GM21529 (cell line): Measurements from ENCODE around the gene GALNT17.
"Not testable (repeated sequence)": the region's sequence is repeated elsewhere in the genome, so short reads cannot be mapped to it uniquely, and the experiment has no call there.

Experiments used
- ATAC-seq: cut with Tn5 transposase; IDR thresholded peaks from one replicate; pipeline ENCODE4 v1.9.1; 2021; ENCODE audit not compliant: unreplicated experiment

Gene GALNT17

GRCh38 chr7:71612911-71613310, 481.0 kb downstream of the GALNT17 start:
- no peak for ATAC-seq

- ATAC-seq = no peak
Measured at GRCh38 chr7:71613313-71613712, 481.4 kb downstream of the GALNT17 start.

- no peak for ATAC-seq
Measured at GRCh38 chr7:71615017-71615416, 483.1 kb downstream of the GALNT17 start.

- ATAC-seq = no peak
Measured at GRCh38 chr7:71616217-71616616, 484.3 kb downstream of the GALNT17 start.

GRCh38 chr7:71618278-71618677, 486.3 kb downstream of the GALNT17 start:
- no peak for ATAC-seq

- no peak for ATAC-seq
Measured at GRCh38 chr7:71625545-71625944, 493.6 kb downstream of the GALNT17 start.

- no peak for ATAC-seq
Measured at GRCh38 chr7:71626206-71626605, 494.3 kb downstream of the GALNT17 start.

- ATAC-seq = no peak
Measured at GRCh38 chr7:71627651-71628050, 495.7 kb downstream of the GALNT17 start.

GRCh38 chr7:71630516-71630915, 498.6 kb downstream of the GALNT17 start:
- no peak for ATAC-seq

GRCh38 chr7:71633551-71634008, 501.6 kb downstream of the GALNT17 start:
- ATAC-seq = no peak

GRCh38 chr7:71635849-71636248, 503.9 kb downstream of the GALNT17 start:
- not testable (repeated sequence) for ATAC-seq

- no peak for ATAC-seq
Measured at GRCh38 chr7:71636329-71636728, 504.4 kb downstream of the GALNT17 start.

GRCh38 chr7:71637578-71637977, 505.6 kb downstream of the GALNT17 start:
- ATAC-seq = no peak

GRCh38 chr7:71638108-71638507, 506.2 kb downstream of the GALNT17 start:
- no peak for ATAC-seq

- ATAC-seq = no peak
Measured at GRCh38 chr7:71639382-71640085, 507.6 kb downstream of the GALNT17 start.

- not testable (repeated sequence) for ATAC-seq
Measured at GRCh38 chr7:71643031-71643430, 511.1 kb downstream of the GALNT17 start.

GRCh38 chr7:71645836-71646235, 513.9 kb downstream of the GALNT17 start:
- ATAC-seq = no peak

- no peak for ATAC-seq
Measured at GRCh38 chr7:71649812-71650211, 517.9 kb downstream of the GALNT17 start.

GRCh38 chr7:71650653-71651337, 518.9 kb downstream of the GALNT17 start:
- no peak for ATAC-seq

- ATAC-seq = no peak
Measured at GRCh38 chr7:71652510-71652909, 520.6 kb downstream of the GALNT17 start.

- no peak for ATAC-seq
Measured at GRCh38 chr7:71657386-71657785, 525.4 kb downstream of the GALNT17 start.

- ATAC-seq = no peak
Measured at GRCh38 chr7:71659622-71660021, 527.7 kb downstream of the GALNT17 start.
